PC-9 (cell line): Measurements from ENCODE around the gene B3GAT1. TPM values are rescaled to one million over a fixed set of nuclear protein-coding genes. Genes with fewer than 3 reads are reported as not detected.

Experiments
- BruUV-seq: library from RNA; stranded (reverse); fragments of 400-500 nt; replicated peaks from 2 replicates; lab custom pipeline; 2021; lab: Mats Ljungman, UMichigan
- CTCF ChIA-PET: fragments of 300-600 bp; sonication (Branson Sonifier 250); formaldehyde crosslinking; loops from one replicate; lab custom pipeline; 2022; ENCODE audit warnings: antibody characterized with exemption; lab: Charles Lee
- POLR2A ChIA-PET: fragments of 300-600 bp; sonication (Branson Sonifier 250); formaldehyde crosslinking; loops from one replicate; lab custom pipeline; 2022; ENCODE audit warnings: antibody characterized with exemption; ENCODE audit not compliant: unreplicated experiment; lab: Charles Lee
- DNase-seq, 2 experiments: peaks; one replicate each; pipeline versions ENCODE4 v3.0.0 to v3.0.0-alpha.2; 2015 to 2022; ENCODE audit warnings: mixed read lengths in 1 of 2
- H2AFZ ChIP-seq: fragments of 200-600 bp; sonication (generic); 2 replicates; pipeline ENCODE4 v1.8.1; 2017; ENCODE audit warnings: antibody characterized with exemption
- H3F3A ChIP-seq: fragments of 200-600 bp; sonication (generic); 2 replicates; pipeline ENCODE4 v1.8.1; 2017; ENCODE audit warnings: antibody characterized with exemption, mild to moderate bottlenecking, low read depth; ENCODE audit not compliant: insufficient read depth
- H3K27ac ChIP-seq: fragments of 200-600 bp; sonication (generic); 2 replicates; pipeline ENCODE4 v1.6.1; 2016; ENCODE audit warnings: mixed run types
- H3K27me3 ChIP-seq: fragments of 200-600 bp; sonication (generic); 2 replicates; pipeline ENCODE4 v1.6.1; 2016; ENCODE audit warnings: low read depth, mixed run types; ENCODE audit not compliant: insufficient read depth
- H3K36me3 ChIP-seq: fragments of 200-600 bp; sonication (generic); 2 replicates; pipeline ENCODE4 v1.6.1; 2016; ENCODE audit warnings: low read depth, mixed run types
- H3K4me1 ChIP-seq: fragments of 200-600 bp; sonication (generic); replicated peaks from 2 replicates; pipeline ENCODE4 v1.6.1; 2016; ENCODE audit warnings: mixed run types; ENCODE audit not compliant: insufficient read depth
- H3K4me2 ChIP-seq: fragments of 200-600 bp; sonication (generic); 2 replicates; pipeline ENCODE4 v1.6.1; 2017; ENCODE audit warnings: mixed run types
- H3K4me3 ChIP-seq: fragments of 200-600 bp; sonication (generic); 2 replicates; pipeline ENCODE4 v1.6.1; 2016; ENCODE audit warnings: mixed run types
- H3K79me2 ChIP-seq: fragments of 200-600 bp; sonication (generic); 2 replicates; pipeline ENCODE4 v1.6.1; 2017; ENCODE audit warnings: low read depth, mixed run types
- H3K9me2 ChIP-seq: fragments of 200-600 bp; sonication (generic); 2 replicates; pipeline ENCODE4 v1.8.1; 2017; ENCODE audit warnings: mild to moderate bottlenecking; ENCODE audit not compliant: insufficient read depth
- H3K9me3 ChIP-seq: fragments of 200-600 bp; sonication (generic); 2 replicates; pipeline ENCODE4 v1.8.1; 2016; ENCODE audit warnings: low read depth; ENCODE audit not compliant: insufficient read depth
- H4K20me1 ChIP-seq: fragments of 200-600 bp; sonication (generic); 2 replicates; pipeline ENCODE4 v1.8.1; 2017; ENCODE audit not compliant: insufficient read depth
- EZH2 ChIP-seq: fragments of 200-600 bp; sonication (generic); IDR thresholded peaks from 2 replicates; pipeline ENCODE4 v1.8.0; 2017; ENCODE audit warnings: antibody characterized with exemption, low read depth
- intact Hi-C: fragments of 100-400 bp; cut with micrococcal nuclease; formaldehyde crosslinking; loops from one replicate; pipeline ENCODE4 v1.10.0; 2022; ENCODE audit not compliant: unreplicated experiment
- total RNA-seq: library from RNA; stranded (reverse); gene quantifications from 2 replicates; pipeline ENCODE4 v1.2.3, GENCODE V29; 2021
- TF ChIP-seq, protein P1 (sequence below): fragments of 200-600 bp; sonication (generic); conservative IDR thresholded peaks from 2 replicates; pipeline ENCODE4 v1.6.1; 2017; ENCODE audit warnings: mixed run types, antibody characterized with exemption, mild to moderate bottlenecking, moderate library complexity

The B3GAT1 gene
- total RNA-seq, 1 experiment from 2014 or later: not detected

DNA sequence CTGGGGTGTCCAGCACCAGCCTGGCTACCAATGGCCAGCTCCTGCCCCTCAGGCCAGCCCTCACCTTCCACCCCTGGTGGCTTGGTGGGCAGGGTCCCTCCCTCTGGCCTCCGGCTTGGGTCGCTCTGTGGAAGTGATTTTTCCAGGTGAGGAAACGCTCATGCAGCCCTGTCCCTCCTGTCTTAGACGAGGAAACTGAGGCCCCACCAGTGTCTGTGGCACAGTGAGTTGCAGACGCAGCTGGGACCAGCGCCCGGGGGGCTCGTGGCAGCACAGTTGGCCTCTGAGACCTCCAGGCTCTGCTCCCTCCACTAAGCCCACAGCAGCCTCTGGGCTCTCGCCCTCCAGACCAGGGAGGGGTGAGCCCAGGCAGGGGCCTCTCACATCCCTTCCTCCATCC lies 6.2 kb downstream of the B3GAT1 start:
- H3K9me2 ChIP-seq: no peaks in the 10 kb centered on the region
- H3F3A ChIP-seq: no peaks in the 10 kb centered on the region
- H3K4me3 ChIP-seq: no peak overlapping the region
- H3K27me3 ChIP-seq: peaks cover 77% of the 10 kb centered on the region
- H3K36me3 ChIP-seq: no peaks in the 10 kb centered on the region
- POLR2A ChIA-PET: no interaction called here
- no peak for TF ChIP-seq EZH2
- TF ChIP-seq, protein P1, sequence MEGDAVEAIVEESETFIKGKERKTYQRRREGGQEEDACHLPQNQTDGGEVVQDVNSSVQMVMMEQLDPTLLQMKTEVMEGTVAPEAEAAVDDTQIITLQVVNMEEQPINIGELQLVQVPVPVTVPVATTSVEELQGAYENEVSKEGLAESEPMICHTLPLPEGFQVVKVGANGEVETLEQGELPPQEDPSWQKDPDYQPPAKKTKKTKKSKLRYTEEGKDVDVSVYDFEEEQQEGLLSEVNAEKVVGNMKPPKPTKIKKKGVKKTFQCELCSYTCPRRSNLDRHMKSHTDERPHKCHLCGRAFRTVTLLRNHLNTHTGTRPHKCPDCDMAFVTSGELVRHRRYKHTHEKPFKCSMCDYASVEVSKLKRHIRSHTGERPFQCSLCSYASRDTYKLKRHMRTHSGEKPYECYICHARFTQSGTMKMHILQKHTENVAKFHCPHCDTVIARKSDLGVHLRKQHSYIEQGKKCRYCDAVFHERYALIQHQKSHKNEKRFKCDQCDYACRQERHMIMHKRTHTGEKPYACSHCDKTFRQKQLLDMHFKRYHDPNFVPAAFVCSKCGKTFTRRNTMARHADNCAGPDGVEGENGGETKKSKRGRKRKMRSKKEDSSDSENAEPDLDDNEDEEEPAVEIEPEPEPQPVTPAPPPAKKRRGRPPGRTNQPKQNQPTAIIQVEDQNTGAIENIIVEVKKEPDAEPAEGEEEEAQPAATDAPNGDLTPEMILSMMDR: no peak
- H3K27ac ChIP-seq: no peak overlapping the region
- no peak overlapping the region for H3K4me2 ChIP-seq
- H3K4me1 ChIP-seq: no peaks in the 10 kb centered on the region
- H3K9me3 ChIP-seq: no peaks in the 10 kb centered on the region
- no TSS peak for BruUV-seq
- H3K79me2 ChIP-seq: no peaks in the 10 kb centered on the region
- H2AFZ ChIP-seq: no peak overlapping the region
- DNase-seq: no peak
- CTCF ChIA-PET: no interaction called here
- intact Hi-C loops: no loop called here
- H4K20me1 ChIP-seq: no peaks in the 10 kb centered on the region

DNA sequence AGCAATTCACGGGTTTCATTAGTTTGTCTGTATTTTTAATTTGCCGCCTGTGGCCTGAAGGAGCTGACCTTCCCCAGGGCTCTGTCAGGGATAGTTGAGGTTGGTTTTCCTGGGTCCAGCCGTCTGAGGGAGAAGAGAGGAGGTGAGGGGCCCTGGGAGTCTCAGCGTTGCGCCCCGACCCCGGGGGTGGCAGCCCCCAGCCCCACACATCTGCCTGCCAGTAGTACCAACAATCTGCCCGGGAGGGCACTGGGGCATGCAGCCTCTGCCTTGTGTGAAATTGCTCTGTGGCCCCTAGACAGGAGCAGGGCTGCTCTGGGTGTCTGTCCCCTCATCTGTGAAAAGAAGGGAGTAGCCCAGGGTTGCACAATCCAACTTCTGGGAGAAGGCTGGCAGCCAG lies 6.6 kb downstream of the B3GAT1 start:
- intact Hi-C loops: no loop called here
- Histone ChIP-seq H3K4me1 (no peaks in the 10 kb centered on the region), H3K9me2 (no peaks in the 10 kb centered on the region), H3K4me3 (no peak overlapping the region), H3K27ac (no peak overlapping the region), H3K9me3 (no peaks in the 10 kb centered on the region), H3K79me2 (no peaks in the 10 kb centered on the region), H3F3A (no peaks in the 10 kb centered on the region), H3K4me2 (no peak overlapping the region), H4K20me1 (no peaks in the 10 kb centered on the region), H3K36me3 (no peaks in the 10 kb centered on the region), H3K27me3 (peaks cover 77% of the 10 kb centered on the region), H2AFZ (no peak overlapping the region)
- ChIA-PET POLR2A (no interaction called here), CTCF (no interaction called here)
- DNase-seq: no peak
- BruUV-seq: no TSS peak
- no peak for TF ChIP-seq EZH2
- TF ChIP-seq, protein P1: no peak

DNA sequence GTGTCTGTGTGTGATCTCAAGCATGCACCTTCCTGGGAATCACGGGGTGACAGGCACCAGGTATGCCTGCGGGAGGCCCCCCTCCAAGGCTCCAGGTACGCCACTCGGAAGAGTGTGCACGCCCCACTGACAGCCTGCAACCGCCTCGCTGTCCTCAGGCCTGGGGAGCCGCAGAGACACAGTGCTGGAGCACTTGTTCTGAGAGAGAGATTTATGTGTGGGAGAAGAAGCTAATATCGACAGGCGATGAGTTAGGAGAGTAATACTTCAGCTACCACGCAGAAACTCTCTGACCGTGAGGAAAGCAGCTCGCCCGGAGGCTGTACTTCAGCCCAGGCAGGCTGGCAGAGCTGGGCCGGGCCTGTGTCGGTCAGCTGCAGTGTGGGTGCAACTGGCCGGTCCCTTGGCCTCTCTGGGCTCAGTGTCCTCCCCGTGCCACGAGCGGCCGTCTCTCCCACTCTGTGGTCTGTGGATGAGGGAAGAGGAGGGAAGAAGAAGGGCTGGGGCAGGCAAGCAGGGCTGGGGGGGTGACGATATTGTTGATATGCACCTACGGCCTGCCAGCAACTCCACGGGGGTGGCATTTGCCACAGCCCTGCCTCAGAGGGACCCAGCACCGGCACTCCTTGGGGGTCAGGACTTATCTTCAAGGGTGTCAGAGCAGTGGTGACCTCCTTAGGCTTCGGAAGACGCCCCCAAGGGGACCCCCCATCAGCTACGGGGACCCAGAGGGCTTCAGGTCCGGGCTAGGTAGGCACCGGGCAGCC lies 7.3 kb downstream of the B3GAT1 start:
- Histone ChIP-seq H4K20me1 (no peaks in the 10 kb centered on the region), H2AFZ (no peak overlapping the region), H3K27me3 (peaks cover 77% of the 10 kb centered on the region), H3K27ac (no peak overlapping the region), H3K79me2 (no peaks in the 10 kb centered on the region), H3K36me3 (no peaks in the 10 kb centered on the region), H3K4me3 (no peak overlapping the region), H3K4me1 (no peaks in the 10 kb centered on the region), H3F3A (no peaks in the 10 kb centered on the region), H3K4me2 (no peak overlapping the region), H3K9me2 (no peaks in the 10 kb centered on the region), H3K9me3 (no peaks in the 10 kb centered on the region)
- ChIA-PET POLR2A (interaction anchor here (0.6 kb wide), 1 partner anchor 29 kb away, joined by 3 read pairs; no protein-coding TSS in a partner anchor), CTCF (no interaction called here)
- BruUV-seq: no TSS peak
- intact Hi-C loops: no loop called here
- TF ChIP-seq, protein P1: no peak
- no peak for TF ChIP-seq EZH2
- no peak for DNase-seq
